Muscle of leg (tissue), 11 donors: ENCODE data around the gene ATP5PO. TPM values are rescaled to one million over a fixed set of nuclear protein-coding genes. Genes with fewer than 3 reads are reported as not detected.
"Not testable (repeated sequence)": the region's sequence is repeated elsewhere in the genome, so short reads cannot be mapped to it uniquely, and the experiment has no call there.

Experiments
- DNase-seq: peaks from one replicate; pipeline ENCODE4 v3.0.0; 2013
- H3K27ac ChIP-seq: one replicate; pipeline ENCODE4 v1.5.1; 2013; ENCODE audit warnings: mild to moderate bottlenecking, low read length, control low read depth
- H3K27me3 ChIP-seq: one replicate; pipeline ENCODE4 v1.6.1; 2013; ENCODE audit warnings: low read length; ENCODE audit not compliant: control insufficient read depth, insufficient read depth
- H3K36me3 ChIP-seq: one replicate; pipeline ENCODE4 v1.6.1; 2013; ENCODE audit warnings: low read length; ENCODE audit not compliant: control insufficient read depth, insufficient read depth
- H3K4me1 ChIP-seq: one replicate; pipeline ENCODE4 v1.6.1; 2013; ENCODE audit warnings: low read length; ENCODE audit not compliant: control insufficient read depth, insufficient read depth
- H3K4me3 ChIP-seq: one replicate; pipeline ENCODE4 v1.5.1; 2013; ENCODE audit warnings: low read length, control low read depth
- H3K9me3 ChIP-seq: replicated peaks from 2 replicates; pipeline ENCODE4 v1.6.1; 2013; ENCODE audit warnings: low read depth, low read length; ENCODE audit not compliant: control insufficient read depth
- WGBS: methylation state at CpG from one replicate; pipeline ENCODE4 v1.1.5; 2013; ENCODE audit warnings: missing lambda C conversion rate; ENCODE audit not compliant: insufficient coverage; 5-methylcytosine and 5-hydroxymethylcytosine counted together
- polyA plus RNA-seq, 8 donors: library from polyadenylated mRNA; unstranded; fragments of 120-200 nt; gene quantifications; one replicate each; pipeline versions ENCODE4 v1.2.1 to v1.2.3, GENCODE V29; 2013; ENCODE audit warnings: inconsistent platforms in 1 of 8, low replicate concordance in 1 of 8; ENCODE audit not compliant: insufficient read length in 8 of 8, insufficient read depth in 1 of 8
- total RNA-seq: library from RNA; stranded (reverse); fragments of 120-200 nt; gene quantifications from one replicate; pipeline ENCODE4 v1.2.4, GENCODE V29; 2013

ATP5PO gene
- total and polyA plus RNA-seq, 9 donors, result 224 to 338 (median 293) TPM

DNA sequence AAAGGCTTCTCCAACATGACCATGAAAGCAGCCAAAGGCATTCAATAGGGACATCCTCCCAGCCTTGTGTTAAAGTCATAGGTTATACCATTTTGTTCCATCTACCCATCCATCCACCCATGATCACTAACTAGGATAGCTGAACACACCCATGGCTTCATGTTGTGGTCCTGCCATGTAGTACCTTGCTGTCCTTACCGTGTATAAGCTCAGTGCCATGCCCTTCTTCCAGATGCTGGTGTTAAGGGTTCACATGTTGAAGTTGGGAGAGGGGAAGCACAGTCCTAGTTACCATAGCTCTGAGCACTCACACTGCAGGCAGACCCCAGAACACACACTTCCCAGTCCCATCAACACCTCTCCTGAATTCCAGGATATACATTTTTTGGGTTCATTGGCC lies 51.5 kb downstream of the ATP5PO start:
- no peak overlapping the region for H3K27ac ChIP-seq
- H3K4me3 ChIP-seq, result no peak overlapping the region
- no peak for DNase-seq
- no peaks in the 10 kb centered on the region for H3K9me3 ChIP-seq
- peaks cover 2% of the 10 kb centered on the region for H3K4me1 ChIP-seq
- H3K36me3 ChIP-seq, result no peaks in the 10 kb centered on the region
- WGBS, result no CpG with 5 or more reads among the region's 1 CpG
- H3K27me3 ChIP-seq, result no peaks in the 10 kb centered on the region

GRCh38 chr21:33863191-33863590 lies 52.4 kb downstream of the ATP5PO start:
- H3K27ac ChIP-seq, H3K36me3 ChIP-seq, DNase-seq, H3K4me1 ChIP-seq, H3K9me3 ChIP-seq, H3K27me3 ChIP-seq, H3K4me3 ChIP-seq: not testable (repeated sequence)
- WGBS, result 100% methylated on average over 4 of the region's 8 CpGs

DNA sequence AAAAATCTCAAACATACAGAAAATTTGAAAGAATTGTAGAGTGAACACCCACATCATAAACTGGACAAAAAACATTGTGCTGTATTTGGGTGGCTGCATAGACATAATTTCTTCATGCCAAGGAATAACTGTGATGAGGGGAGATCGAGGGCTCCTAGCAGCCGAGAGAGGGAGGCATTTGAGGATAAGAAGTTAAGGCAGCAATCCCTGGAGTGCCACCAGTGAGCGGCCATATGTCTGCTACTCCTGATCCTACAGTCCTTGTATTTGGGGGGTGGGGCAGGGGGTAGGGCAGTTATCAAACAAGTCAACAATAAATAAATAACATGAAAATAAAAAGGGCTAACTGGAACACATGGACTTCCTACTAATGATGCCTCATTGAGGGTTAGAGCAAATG lies 54.5 kb downstream of the ATP5PO start:
- Histone ChIP-seq H3K9me3 (no peaks in the 10 kb centered on the region), H3K36me3 (no peaks in the 10 kb centered on the region), H3K27ac (no peak overlapping the region), H3K4me1 (peaks cover 9% of the 10 kb centered on the region), H3K27me3 (no peaks in the 10 kb centered on the region), H3K4me3 (no peak overlapping the region)
- no peak for DNase-seq
- WGBS, result 58% methylated on average over 2 of the region's 3 CpGs

- Histone ChIP-seq H3K27ac (no peak overlapping the region), H3K9me3 (no peaks in the 10 kb centered on the region), H3K4me3 (no peak overlapping the region), H3K36me3 (no peaks in the 10 kb centered on the region), H3K27me3 (no peaks in the 10 kb centered on the region), H3K4me1 (peaks cover 9% of the 10 kb centered on the region)
- no peak for DNase-seq
- WGBS, result 91% methylated on average over 5 of the region's 8 CpGs
Measured at GRCh38 chr21:33860332-33860879, 55.2 kb downstream of the ATP5PO start.

DNA sequence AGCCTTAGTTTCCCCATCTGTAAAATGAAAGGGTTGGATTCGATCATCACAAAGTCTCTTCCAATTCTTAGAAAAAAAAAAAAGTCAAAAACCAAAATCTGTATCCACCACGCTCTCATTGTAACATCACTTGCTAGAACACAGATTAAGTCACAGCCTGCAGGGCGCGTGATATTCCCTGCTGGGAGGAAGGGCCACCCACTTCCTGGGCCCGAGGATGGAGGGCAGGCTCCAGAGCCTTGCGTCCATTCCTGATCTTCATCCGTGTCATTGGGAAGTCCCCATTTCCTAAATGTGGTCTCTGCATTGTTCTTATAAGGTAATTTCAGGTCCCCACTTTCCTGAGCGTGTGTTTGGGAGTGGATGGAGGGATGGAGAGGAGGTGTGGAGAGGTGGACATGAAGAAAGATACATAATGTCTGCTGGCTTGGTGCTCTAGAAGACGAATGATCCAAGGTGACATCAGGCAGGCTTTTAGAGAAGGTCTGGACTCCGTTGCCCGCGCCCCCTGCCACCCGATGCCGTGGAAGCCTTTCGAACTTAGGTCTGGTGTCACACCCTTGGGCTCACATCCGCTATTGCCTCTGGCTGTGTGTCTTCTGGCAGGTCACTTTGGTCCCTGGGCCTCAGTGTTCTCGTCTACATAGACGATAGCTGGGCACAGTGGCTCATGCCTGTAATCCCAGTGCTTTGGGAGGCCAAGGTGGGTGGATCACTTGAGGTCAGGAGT lies 56.1 kb downstream of the ATP5PO start:
- WGBS, result 85% methylated on average over 16 of the region's 18 CpGs
- Histone ChIP-seq H3K9me3 (no peaks in the 10 kb centered on the region), H3K4me1 (peaks cover 13% of the 10 kb centered on the region), H3K27ac (no peak overlapping the region), H3K4me3 (no peak overlapping the region), H3K27me3 (no peaks in the 10 kb centered on the region), H3K36me3 (no peaks in the 10 kb centered on the region)
- DNase-seq, result no peak

GRCh38 chr21:33858667-33859372 lies 56.8 kb downstream of the ATP5PO start:
- DNase-seq, result peak; percentile 47
- no peak overlapping the region for H3K4me3 ChIP-seq
- H3K27ac ChIP-seq, result peak overlapping the region; percentile 35
- no peaks in the 10 kb centered on the region for H3K9me3 ChIP-seq
- 23% methylated on average over 8 of the region's 15 CpGs for WGBS
- no peaks in the 10 kb centered on the region for H3K27me3 ChIP-seq
- H3K4me1 ChIP-seq, result peaks cover 13% of the 10 kb centered on the region
- no peaks in the 10 kb centered on the region for H3K36me3 ChIP-seq

DNA sequence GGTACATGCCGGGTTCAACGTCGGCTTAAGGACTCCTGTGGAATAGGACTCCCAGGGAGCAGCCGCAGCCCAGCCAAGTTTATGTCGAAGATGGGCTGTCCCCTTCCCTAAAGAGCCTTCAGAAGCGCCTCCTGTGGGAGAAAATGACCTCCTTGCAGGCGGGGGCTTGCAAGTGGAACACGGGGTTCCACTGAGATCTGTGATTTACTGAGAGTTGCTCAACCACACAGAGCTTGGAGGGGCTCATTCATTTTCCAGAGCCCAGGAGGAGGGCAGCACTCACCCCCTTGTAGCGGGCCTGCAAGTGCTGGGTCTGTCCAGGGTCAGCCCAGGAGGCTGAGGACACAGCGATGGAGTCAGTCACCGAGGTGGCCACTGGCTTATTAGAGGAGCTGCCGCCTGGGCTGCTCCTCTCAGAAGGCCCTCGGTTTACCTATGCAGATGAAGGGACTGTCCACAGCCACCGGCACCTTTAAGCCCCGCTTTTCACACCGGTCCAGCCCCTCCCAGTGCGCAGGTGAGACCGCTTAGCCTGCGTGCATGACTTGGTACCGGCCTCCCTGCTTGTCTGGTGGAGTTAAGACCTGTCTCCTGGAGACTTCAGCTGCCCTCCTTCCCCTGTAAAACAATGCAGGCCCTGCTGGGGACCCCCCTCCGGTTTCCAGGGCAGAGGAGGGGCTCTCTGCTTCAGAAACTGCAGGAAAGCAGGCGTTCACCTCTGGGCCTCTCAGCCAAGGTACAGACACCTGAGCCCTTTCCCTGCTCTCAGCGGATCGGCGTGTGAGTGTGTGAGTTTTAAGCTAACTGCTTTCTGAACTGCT lies 57.5 kb downstream of the ATP5PO start:
- Histone ChIP-seq H3K27ac (peak overlapping the region; percentile 35), H3K27me3 (no peaks in the 10 kb centered on the region), H3K4me3 (no peak overlapping the region), H3K36me3 (no peaks in the 10 kb centered on the region), H3K9me3 (no peaks in the 10 kb centered on the region), H3K4me1 (peaks cover 13% of the 10 kb centered on the region)
- WGBS, result 59% methylated on average over 22 of the region's 25 CpGs
- DNase-seq, result no peak

DNA sequence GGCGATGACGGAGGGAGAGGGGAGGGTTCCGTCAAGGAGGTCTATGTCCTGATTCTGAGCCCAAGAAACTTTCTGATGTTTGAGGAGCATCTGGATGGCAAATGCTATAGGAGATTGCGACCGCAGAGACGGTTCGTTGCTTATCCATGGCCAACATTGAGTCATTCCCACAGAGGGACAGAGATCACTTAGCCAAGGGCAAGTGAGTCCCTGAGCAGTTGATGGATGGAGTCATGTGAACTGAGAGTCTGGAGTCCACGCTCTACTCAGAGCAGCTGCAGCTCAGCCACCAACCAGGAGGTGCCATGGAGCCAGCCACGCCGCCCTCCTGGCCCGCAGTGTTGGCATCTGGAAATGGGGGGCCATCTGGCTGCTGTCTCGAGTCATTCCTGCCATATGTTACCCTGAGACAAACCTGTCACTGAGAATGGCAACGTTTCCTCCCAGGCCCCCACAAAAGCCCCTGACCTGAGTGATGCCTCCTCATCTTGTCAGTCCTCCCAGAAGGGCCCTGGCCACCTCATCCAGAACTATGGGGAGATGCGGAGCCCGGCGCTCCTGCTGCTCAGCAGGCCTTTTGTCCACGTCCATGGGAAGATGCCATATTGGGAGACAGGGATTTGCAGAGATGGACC lies 58.6 kb downstream of the ATP5PO start:
- Histone ChIP-seq H3K4me3 (no peak overlapping the region), H3K4me1 (peaks cover 13% of the 10 kb centered on the region), H3K36me3 (no peaks in the 10 kb centered on the region), H3K27me3 (no peaks in the 10 kb centered on the region), H3K27ac (no peak overlapping the region), H3K9me3 (no peaks in the 10 kb centered on the region)
- WGBS, result 82% methylated on average over 17 of the region's 17 CpGs
- DNase-seq, result peak; percentile 26

DNA sequence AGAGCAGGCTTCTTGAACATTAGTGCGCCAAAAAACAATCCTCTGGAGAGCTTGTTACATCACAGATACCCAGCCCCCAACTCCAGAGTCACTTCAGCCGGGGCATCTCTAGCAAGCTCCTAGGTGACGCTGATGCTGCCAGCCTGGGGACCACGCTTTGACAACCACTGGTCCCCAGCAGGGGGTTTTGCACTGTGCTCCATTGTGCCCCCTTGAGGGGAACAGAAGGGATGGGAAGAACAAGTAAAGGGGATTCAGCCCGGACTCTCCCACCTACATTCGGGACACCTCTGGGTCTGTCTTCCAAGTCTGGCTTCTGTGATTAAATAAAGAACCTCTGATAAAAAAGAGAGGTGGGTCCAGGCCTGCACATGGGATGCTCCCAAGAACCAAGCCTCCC lies 60.4 kb downstream of the ATP5PO start:
- Histone ChIP-seq H3K27me3 (no peaks in the 10 kb centered on the region), H3K27ac (no peak overlapping the region), H3K36me3 (no peaks in the 10 kb centered on the region), H3K4me1 (peaks cover 13% of the 10 kb centered on the region), H3K4me3 (no peak overlapping the region), H3K9me3 (no peaks in the 10 kb centered on the region)
- WGBS, result no CpG with 5 or more reads among the region's 6 CpGs
- no peak for DNase-seq
